ENCODE measurements around the gene POLR2L. TPM values are rescaled to one million over a fixed set of nuclear protein-coding genes. Genes with fewer than 3 reads are reported as not detected.

Gene POLR2L
- total and polyA plus RNA-seq, 2 of the 13 experiments (the other 11 are each of a cell fraction or from before 2014, with no cell fraction given), result 104 to 114 TPM

DNA sequence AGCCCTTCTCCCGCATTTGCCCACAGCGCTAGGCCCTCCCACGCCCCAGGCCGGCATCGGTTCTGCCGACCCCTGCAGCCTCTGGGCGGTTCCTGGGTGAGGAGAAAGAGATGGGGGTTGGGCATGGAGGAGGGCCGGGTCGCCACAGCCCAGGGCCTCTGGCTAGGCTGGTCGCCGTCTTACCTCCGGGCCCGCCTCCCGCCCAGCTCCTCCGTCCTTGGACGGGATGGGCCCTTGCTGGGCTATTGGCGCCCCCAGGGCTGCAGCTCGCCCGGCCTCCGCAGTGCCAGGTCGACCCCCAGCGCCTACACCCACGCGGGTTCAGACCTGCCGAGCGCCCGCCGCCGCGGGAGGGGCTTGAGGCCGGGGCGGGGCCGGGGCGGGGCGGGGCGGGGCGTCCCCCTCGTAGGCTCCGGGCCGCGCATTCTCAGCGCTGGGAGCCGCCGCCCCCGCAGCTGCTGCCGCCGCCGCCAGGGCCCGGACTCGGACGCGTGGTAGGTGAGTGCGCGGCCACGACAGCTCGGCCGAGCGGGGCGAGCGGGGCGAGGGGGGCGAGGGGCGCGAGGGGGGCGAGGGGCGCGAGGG, 9.7 kb downstream of the POLR2L start, which contains the start of gene CD151 (continued):
- TF ChIP-seq ZNF672 (CRISPR knock-in tag; IDR thresholded peaks at IDR 0.05) (no peak), KLF6 (CRISPR knock-in tag; IDR thresholded peaks at IDR 0.05) (no peak), ZNF333 (CRISPR knock-in tag; IDR thresholded peaks at IDR 0.05; ENCODE audit: borderline replicate concordance) (peak; percentile 73; the same call in 1 of the 2 replicates), RFXAP (CRISPR knock-in tag; IDR thresholded peaks at IDR 0.05; ENCODE audit: borderline replicate concordance) (no peak), FIP1L1 (IDR thresholded peaks at IDR 0.05; ENCODE audit: borderline replicate concordance, insufficient read depth, low read depth, low read length) (no peak), PHB2 (IDR thresholded peaks at IDR 0.05; ENCODE audit: partially characterized antibody) (no peak), NR2F6 (IDR thresholded peaks at IDR 0.05) (no peak), NR2F6 (CRISPR knock-in tag; IDR thresholded peaks at IDR 0.05) (0 out of 2 replicates have a peak, but pooled peaks have one; percentile 12), CTCF (CRISPR knock-in tag; IDR thresholded peaks at IDR 0.05) (no peak), NFIC (IDR thresholded peaks at IDR 0.05; ENCODE audit: low read length) (no peak), ZGPAT (CRISPR knock-in tag; IDR thresholded peaks at IDR 0.05) (0 out of 2 replicates have a peak, but pooled peaks have one; percentile 34), ZNF788 (CRISPR knock-in tag; IDR thresholded peaks at IDR 0.05; ENCODE audit: borderline replicate concordance) (peak; percentile 14; the same call in 1 of the 2 replicates), MXD1 (CRISPR knock-in tag; IDR thresholded peaks at IDR 0.05) (no peak), STAT5B (CRISPR knock-in tag; IDR thresholded peaks at IDR 0.05) (no peak), FOXK2 (IDR thresholded peaks at IDR 0.05) (no peak), GFI1 (CRISPR knock-in tag; IDR thresholded peaks at IDR 0.05; ENCODE audit: borderline replicate concordance) (no peak), ADNP (CRISPR knock-in tag; IDR thresholded peaks at IDR 0.05) (no peak)
- TF ChIP-seq, protein P1, sequence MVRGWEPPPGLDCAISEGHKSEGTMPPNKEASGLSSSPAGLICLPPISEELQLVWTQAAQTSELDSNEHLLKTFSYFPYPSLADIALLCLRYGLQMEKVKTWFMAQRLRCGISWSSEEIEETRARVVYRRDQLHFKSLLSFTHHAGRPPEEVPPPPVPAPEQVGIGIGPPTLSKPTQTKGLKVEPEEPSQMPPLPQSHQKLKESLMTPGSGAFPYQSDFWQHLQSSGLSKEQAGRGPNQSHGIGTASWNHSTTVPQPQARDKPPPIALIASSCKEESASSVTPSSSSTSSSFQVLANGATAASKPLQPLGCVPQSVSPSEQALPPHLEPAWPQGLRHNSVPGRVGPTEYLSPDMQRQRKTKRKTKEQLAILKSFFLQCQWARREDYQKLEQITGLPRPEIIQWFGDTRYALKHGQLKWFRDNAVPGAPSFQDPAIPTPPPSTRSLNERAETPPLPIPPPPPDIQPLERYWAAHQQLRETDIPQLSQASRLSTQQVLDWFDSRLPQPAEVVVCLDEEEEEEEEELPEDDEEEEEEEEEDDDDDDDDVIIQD (CRISPR knock-in tag; IDR thresholded peaks at IDR 0.05; ENCODE audit: low read depth), result no peak
- TF ChIP-seq, protein P2, sequence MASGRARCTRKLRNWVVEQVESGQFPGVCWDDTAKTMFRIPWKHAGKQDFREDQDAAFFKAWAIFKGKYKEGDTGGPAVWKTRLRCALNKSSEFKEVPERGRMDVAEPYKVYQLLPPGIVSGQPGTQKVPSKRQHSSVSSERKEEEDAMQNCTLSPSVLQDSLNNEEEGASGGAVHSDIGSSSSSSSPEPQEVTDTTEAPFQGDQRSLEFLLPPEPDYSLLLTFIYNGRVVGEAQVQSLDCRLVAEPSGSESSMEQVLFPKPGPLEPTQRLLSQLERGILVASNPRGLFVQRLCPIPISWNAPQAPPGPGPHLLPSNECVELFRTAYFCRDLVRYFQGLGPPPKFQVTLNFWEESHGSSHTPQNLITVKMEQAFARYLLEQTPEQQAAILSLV (CRISPR knock-in tag; IDR thresholded peaks at IDR 0.05; ENCODE audit: borderline replicate concordance), result no peak
- TF ChIP-seq, protein P3, sequence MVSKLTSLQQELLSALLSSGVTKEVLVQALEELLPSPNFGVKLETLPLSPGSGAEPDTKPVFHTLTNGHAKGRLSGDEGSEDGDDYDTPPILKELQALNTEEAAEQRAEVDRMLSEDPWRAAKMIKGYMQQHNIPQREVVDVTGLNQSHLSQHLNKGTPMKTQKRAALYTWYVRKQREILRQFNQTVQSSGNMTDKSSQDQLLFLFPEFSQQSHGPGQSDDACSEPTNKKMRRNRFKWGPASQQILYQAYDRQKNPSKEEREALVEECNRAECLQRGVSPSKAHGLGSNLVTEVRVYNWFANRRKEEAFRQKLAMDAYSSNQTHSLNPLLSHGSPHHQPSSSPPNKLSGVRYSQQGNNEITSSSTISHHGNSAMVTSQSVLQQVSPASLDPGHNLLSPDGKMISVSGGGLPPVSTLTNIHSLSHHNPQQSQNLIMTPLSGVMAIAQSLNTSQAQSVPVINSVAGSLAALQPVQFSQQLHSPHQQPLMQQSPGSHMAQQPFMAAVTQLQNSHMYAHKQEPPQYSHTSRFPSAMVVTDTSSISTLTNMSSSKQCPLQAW (CRISPR knock-in tag; IDR thresholded peaks at IDR 0.05), result peak; percentile 47; the same call in 1 of the 2 replicates
- TF ChIP-seq, protein P4, sequence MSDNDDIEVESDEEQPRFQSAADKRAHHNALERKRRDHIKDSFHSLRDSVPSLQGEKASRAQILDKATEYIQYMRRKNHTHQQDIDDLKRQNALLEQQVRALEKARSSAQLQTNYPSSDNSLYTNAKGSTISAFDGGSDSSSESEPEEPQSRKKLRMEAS (IDR thresholded peaks at IDR 0.05), result peak; percentile 16
- TF ChIP-seq, protein P5, sequence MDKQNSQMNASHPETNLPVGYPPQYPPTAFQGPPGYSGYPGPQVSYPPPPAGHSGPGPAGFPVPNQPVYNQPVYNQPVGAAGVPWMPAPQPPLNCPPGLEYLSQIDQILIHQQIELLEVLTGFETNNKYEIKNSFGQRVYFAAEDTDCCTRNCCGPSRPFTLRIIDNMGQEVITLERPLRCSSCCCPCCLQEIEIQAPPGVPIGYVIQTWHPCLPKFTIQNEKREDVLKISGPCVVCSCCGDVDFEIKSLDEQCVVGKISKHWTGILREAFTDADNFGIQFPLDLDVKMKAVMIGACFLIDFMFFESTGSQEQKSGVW (CRISPR knock-in tag; IDR thresholded peaks at IDR 0.05; ENCODE audit: borderline replicate concordance), result no peak
